Omental fat pad (tissue), 4 donors: ENCODE results near the gene PMEPA1. TPM values are rescaled to one million over a fixed set of nuclear protein-coding genes. Genes with fewer than 3 reads are reported as not detected.
A peak's percentile ranks its signal among the peaks of the same experiment; 100 is the strongest.

Experiments used
- ATAC-seq: fragments of 150-250 bp; one replicate; pipeline ENCODE4 v1.9.1; 2016; ENCODE audit warnings: mild to moderate bottlenecking, moderate library complexity; ENCODE audit not compliant: low FRiP score
- DNase-seq: peaks from one replicate; pipeline ENCODE4 v3.0.0-alpha.2; 2019; ENCODE audit warnings: low spot score
- total RNA-seq, 4 donors: library from RNA; depleted of rRNA; stranded (reverse); fragments of >200 nt; gene quantifications; one replicate each; pipeline ENCODE4 v1.1.0, GENCODE V29; 2016
- TF ChIP-seq, protein P1 (sequence below), 3 donors: fragments of 450-650 bp; IDR thresholded peaks; one replicate each; pipeline ENCODE4 v1.5.1; 2016 to 2017; ENCODE audit warnings: antibody characterized with exemption in 3 of 3, mild to moderate bottlenecking in 3 of 3, moderate library complexity in 2 of 3

Gene PMEPA1
- total RNA-seq, 4 donors from 2014 or later, result 10.4 to 42.7 (median 18.9) TPM

DNA sequence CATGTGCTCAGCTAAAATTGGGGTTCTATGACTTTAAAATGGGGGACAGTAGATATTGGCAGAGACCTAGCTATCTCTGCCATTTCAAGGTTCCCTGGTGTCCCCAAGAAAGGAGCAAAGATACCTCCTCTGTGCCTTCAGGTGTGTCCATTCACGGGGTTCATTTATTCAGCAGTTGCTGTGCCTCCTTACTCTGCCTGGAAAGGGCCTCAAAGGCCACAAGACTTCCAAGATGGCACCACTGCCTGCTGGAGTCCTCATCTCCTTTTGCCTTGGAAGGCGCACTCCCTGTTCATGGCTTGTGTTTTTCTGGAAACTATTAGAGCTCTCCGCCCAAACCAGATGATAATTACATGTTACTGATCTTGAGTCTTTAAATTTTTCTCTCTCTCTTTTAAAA is 85.7 kb downstream of the PMEPA1 start:
- DNase-seq (no peak), ATAC-seq (no peak)
- TF ChIP-seq, protein P1, sequence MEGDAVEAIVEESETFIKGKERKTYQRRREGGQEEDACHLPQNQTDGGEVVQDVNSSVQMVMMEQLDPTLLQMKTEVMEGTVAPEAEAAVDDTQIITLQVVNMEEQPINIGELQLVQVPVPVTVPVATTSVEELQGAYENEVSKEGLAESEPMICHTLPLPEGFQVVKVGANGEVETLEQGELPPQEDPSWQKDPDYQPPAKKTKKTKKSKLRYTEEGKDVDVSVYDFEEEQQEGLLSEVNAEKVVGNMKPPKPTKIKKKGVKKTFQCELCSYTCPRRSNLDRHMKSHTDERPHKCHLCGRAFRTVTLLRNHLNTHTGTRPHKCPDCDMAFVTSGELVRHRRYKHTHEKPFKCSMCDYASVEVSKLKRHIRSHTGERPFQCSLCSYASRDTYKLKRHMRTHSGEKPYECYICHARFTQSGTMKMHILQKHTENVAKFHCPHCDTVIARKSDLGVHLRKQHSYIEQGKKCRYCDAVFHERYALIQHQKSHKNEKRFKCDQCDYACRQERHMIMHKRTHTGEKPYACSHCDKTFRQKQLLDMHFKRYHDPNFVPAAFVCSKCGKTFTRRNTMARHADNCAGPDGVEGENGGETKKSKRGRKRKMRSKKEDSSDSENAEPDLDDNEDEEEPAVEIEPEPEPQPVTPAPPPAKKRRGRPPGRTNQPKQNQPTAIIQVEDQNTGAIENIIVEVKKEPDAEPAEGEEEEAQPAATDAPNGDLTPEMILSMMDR (IDR thresholded peaks at IDR 0.05), result no peak

DNA sequence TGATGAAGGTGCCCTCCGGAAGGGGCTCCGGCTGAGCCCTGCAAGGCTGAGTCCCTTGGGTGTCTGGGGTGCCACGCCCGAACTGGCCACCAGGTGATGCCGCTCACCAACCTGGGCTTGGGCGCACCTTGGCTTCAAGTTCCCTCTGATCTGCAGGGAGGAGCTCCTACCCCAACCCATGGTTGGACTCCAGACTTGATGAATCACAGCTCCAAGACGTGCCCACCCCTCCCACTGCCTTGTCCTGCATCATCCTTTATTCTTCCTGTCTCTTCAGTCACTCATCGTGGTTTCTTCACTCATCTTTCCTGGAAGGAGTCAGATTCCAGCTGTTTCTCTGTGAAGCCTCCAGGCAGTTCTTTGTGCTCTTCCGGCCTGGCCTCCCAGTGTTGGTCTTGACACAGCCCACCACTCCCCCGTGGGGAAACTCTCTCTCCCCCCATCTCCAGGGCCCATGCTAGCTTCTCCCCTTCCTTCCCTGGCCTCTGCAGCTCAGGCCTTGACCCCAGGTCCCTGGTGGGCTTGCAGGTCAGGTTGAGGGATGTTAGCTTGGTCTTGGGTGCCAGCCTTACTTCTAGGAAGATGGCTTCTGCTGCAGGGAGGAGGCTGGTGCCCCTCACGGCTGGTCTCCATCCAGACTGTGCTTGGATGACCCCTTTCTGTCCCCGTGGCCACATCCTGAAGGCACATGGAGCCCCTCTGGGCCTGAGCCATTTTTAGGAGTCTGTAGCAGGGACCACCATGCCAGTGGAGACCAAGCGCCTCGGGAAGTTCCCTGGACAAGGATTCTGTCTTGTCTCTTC is 87.0 kb downstream of the PMEPA1 start:
- DNase-seq, result no peak
- TF ChIP-seq, protein P1 (IDR thresholded peaks at IDR 0.05), result no peak

DNA sequence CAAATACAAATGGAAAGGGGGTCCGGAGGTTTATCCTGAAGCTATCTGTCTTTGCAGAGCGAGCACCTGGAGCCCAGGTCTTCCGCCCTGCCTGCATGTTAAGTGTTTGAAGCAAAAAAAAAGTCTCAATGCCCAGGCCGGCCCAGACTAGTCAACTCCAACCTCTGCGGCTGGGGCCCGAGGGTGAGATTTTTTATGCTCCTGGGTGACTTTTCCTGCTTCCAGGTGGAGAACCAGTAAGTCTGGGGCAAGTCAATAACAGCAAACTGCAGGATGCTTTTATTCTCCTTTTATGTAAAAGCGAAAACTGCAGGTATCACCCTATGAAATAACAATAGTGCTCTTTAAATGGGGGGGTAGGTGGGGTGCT is 87.6 kb downstream of the PMEPA1 start:
- TF ChIP-seq, protein P1 (IDR thresholded peaks at IDR 0.05), result no peak
- no peak for ATAC-seq
- no peak for DNase-seq

More for the DNA sequence above, 87.0 kb downstream of the PMEPA1 start:
- peak; percentile 49 for ATAC-seq

DNA sequence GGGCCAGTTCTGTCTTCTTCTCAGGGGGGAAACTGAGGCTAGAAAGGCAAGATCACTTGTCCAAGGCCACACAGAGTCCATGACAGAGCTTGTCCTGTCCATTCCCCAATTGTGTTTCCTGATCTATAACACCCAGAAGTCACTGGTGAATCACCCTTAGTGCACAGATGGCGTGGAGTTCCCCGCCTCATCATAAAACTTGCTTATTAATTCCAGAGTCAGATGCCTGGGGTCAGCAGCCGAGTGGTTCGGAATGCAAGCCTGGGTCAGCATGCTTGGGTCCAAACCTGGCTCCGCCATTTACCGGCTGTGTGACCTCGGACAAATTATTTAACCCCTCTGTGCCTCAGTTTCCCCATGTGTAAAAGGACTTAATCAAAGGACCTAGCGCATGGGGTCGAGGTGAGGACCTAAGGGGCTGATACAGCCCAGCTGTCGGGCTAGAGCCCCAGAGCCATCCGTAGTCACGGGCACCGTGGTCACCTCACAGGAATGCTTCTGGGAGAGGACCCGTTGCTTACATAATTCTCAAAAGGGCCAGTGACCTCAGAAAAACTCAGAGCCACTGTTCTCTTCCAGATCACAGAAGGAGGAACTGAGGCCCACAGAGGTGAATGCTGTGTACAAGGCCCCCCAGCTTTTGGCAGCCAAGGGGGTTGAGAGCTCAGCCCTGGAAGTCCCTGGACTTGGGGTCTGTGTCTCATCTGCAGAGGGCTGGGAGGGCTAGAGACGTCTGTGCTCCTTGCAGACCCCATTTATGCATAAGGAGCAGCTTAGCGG is 88.2 kb downstream of the PMEPA1 start:
- TF ChIP-seq, protein P1 (IDR thresholded peaks at IDR 0.05), result no peak
- ATAC-seq, result no peak

DNA sequence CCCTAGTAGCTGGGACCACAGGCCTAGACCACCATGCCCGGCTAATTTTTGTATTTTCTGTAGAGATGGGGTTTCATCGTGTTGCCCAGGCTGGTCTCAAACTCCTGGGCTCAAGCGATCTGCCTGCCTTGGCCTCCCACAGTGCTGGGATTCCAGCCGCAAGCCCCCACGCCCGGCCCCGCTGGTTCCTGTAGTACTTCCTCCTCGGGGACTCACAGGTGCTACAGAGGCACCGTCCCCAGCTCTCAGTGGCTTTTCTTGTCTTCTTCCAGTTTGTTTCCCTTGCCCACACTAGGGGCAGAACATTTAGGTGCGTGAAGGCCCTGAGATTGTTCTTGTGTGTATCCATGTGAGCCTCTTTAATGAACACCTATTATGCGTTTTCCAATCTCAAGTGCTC is 88.8 kb downstream of the PMEPA1 start:
- DNase-seq, result no peak
- ATAC-seq, result no peak
- TF ChIP-seq, protein P1 (IDR thresholded peaks at IDR 0.05), result no peak

More for the DNA sequence above, 88.2 kb downstream of the PMEPA1 start:
- no peak for DNase-seq

DNA sequence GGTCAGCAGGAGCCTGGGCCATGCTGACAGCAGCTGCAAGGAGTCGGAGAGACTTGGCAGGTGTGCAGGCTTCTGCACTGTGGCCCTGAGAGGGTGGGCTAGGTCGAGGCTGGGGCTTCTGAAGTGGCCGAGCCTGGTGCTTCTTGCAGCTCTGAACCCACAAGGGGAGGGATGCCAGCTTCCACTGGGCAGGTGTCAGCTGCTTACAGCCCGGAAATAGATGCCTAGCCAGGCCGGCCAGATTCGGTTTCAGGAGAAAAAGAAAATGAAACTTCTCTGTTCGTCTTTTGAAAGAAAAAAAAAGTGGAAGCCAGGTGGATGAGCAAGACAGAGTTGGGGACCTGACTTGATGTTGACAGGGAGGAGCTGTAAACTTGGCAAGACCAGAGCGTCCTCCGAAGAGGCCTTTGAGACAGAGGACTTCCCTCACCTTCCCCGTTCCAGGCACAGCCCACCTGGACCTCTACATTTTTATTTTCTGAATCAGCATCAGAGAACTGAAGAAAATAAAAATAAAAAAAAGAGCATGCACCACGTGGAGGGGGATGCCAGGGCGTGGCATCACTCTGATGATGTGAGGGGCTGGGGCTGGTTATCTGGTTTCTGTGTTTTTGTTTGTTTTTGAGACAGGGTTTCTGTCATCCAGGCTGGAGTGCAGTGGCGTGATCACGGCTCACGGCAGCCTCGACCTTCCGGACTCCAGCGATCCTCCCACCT is 89.4 kb downstream of the PMEPA1 start, which contains the start of gene ZBP1:
Gene ZBP1 (minus strand): TSS at position 153 of the 717 bp plus-strand sequence. CDS start 131 bp downstream, at position 22.
- DNase-seq, result no peak
- ATAC-seq, result no peak
- TF ChIP-seq, protein P1 (IDR thresholded peaks at IDR 0.05), result no peak
